ENCODE data around the gene GSTM5.
"Not testable (repeated sequence)": the region's sequence is repeated elsewhere in the genome, so short reads cannot be mapped to it uniquely, and the experiment has no call there.

Gene GSTM5

DNA sequence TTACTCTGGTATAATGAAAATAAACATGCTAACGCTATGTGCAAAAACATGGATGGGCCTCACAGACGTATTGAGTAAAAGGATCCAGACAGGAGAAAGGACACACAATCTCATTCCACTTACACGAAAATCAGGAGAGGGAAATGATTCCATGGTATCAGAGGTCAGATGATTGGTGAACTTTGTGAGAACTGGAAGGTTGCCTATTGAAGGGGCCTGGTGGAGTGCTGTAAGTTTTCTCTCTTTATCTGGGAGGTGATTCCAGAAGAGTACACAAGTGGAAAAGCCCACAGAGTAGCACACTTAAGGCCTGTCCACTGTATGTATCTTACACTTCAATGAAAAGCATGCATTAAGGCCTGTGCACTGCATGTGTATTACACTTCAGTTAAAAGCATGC is 34.6 kb upstream of the GSTM5 start:
- no peak overlapping the region for H3K4me3 ChIP-seq (ENCODE audit: low read depth, low read length)
- TF ChIP-seq, protein P1, sequence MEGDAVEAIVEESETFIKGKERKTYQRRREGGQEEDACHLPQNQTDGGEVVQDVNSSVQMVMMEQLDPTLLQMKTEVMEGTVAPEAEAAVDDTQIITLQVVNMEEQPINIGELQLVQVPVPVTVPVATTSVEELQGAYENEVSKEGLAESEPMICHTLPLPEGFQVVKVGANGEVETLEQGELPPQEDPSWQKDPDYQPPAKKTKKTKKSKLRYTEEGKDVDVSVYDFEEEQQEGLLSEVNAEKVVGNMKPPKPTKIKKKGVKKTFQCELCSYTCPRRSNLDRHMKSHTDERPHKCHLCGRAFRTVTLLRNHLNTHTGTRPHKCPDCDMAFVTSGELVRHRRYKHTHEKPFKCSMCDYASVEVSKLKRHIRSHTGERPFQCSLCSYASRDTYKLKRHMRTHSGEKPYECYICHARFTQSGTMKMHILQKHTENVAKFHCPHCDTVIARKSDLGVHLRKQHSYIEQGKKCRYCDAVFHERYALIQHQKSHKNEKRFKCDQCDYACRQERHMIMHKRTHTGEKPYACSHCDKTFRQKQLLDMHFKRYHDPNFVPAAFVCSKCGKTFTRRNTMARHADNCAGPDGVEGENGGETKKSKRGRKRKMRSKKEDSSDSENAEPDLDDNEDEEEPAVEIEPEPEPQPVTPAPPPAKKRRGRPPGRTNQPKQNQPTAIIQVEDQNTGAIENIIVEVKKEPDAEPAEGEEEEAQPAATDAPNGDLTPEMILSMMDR (IDR thresholded peaks at IDR 0.05; ENCODE audit: low read depth, low read length): no peak

- not testable (repeated sequence) for H3K4me3 ChIP-seq (ENCODE audit: low read depth, low read length)
Observed at GRCh38 chr1:109678637-109679036, 33.4 kb upstream of the GSTM5 start.

GRCh38 chr1:109684777-109685176 is 27.3 kb upstream of the GSTM5 start:
- H3K4me3 ChIP-seq (ENCODE audit: low read depth, low read length): not testable (repeated sequence)

GRCh38 chr1:109685399-109685798 is 26.7 kb upstream of the GSTM5 start:
- not testable (repeated sequence) for H3K4me3 ChIP-seq (ENCODE audit: low read depth, low read length)

DNA sequence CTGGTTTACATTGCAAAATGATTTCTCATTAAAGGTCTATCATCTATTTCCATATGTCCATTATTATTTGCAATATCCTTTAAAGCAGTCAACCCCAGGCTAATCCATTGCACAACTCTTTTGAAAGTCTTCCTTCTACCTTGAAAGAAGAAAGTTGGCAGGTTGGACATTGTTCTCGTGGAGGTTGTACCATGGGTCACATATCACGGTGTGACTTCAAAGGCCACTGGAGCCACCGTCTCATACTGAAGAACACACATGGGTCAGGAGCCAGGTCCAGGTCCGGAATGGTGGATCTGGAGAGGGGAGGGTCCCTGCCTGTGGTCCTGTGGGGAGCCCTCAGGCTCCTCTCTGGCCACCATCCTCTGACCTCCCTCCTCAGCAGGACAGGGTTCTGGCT is 26.2 kb upstream of the GSTM5 start:
- H3K4me3 ChIP-seq (ENCODE audit: low read depth, low read length): not testable (repeated sequence)

- H3K4me3 ChIP-seq (ENCODE audit: low read depth, low read length): not testable (repeated sequence)
Observed at GRCh38 chr1:109687109-109687508, 24.9 kb upstream of the GSTM5 start.

GRCh38 chr1:109687641-109688499 is 24.2 kb upstream of the GSTM5 start, which contains the start of gene GSTM1:
GSTM1 (plus strand) TSS chr1:109687817; CDS start chr1:109687874, 57 bp downstream.
- TF ChIP-seq, protein P1 (IDR thresholded peaks at IDR 0.05; ENCODE audit: low read depth, low read length): no peak
- H3K4me3 ChIP-seq (ENCODE audit: low read depth, low read length): peak within 1 kb of the TSS; percentile 59

- TF ChIP-seq, protein P1 (IDR thresholded peaks at IDR 0.05; ENCODE audit: low read depth, low read length): no peak
- no peak overlapping the region for H3K4me3 ChIP-seq (ENCODE audit: low read depth, low read length)
Observed at GRCh38 chr1:109689844-109690405, 22.1 kb upstream of the GSTM5 start.

GRCh38 chr1:109691759-109692158 is 20.3 kb upstream of the GSTM5 start:
- TF ChIP-seq, protein P1 (IDR thresholded peaks at IDR 0.05; ENCODE audit: low read depth, low read length): no peak
- H3K4me3 ChIP-seq (ENCODE audit: low read depth, low read length): no peak overlapping the region

DNA sequence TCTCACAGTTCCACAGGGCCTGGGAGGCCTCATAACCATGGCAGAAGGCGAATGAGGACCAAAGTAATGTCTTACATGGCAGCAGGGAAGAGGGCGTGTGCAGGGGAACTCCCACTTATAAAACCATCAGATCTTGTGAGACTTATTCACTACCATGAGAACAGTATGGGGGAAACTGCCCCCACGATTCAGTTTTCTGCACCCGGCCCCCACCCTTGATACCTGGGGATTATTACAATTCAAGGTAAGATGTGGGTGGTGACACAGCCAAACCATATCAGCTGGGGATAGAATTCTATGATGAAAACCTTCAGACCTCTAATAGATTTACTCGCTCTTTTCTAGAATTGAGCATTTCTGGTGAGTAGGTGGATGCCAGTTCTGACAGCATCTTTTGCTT is 17.7 kb upstream of the GSTM5 start:
- H3K4me3 ChIP-seq (ENCODE audit: low read depth, low read length): not testable (repeated sequence)

DNA sequence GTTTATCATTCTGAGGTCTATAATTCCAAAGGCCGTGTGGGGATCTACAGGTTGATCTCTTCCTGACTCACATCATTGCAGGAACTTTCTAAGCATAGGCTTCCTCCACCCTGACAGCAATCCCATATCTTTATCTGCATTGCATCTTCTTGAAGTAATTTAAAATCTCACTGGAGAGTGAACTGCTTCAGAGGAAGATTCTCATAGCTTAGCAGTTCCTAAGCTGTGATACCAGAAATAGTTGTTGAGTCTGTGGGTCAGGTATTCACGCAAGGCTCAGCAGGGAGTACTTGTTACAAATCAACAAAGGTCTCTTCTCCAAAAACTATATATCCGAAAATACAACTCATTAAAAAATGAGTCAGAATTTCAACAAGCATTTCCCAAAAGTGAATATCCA is 16.9 kb upstream of the GSTM5 start:
- H3K4me3 ChIP-seq (ENCODE audit: low read depth, low read length): not testable (repeated sequence)
